ENCODE results near the gene FAM89A.
"Not testable (repeated sequence)": the region's sequence is repeated elsewhere in the genome, so short reads cannot be mapped to it uniquely, and the experiment has no call there.

FAM89A gene

DNA sequence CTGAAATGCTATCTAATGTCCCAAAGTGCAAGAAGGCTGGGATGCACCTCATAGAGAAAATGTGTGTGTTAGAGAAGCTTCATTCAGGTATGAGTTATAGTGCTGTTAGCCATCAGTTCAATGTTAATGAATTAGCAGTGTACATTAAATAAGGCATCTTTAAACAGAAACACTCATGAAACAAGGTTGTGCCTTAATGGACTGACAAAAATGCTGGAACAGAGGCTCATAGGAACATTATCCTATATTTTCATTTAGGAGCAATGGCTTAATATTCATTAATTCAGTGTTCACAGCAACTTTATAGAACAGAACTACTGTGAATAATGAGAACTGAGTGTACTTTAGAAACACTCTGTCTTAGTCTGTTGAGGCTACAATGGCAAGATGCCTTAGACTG is 15.2 kb upstream of the FAM89A start:
- DNase-seq = no peak

- DNase-seq = peak; percentile 54 to 69 (median 56)
Observed at GRCh38 chr1:231053493-231054162, 13.6 kb upstream of the FAM89A start.

GRCh38 chr1:231052777-231053176 is 12.7 kb upstream of the FAM89A start:
- DNase-seq = no peak

DNA sequence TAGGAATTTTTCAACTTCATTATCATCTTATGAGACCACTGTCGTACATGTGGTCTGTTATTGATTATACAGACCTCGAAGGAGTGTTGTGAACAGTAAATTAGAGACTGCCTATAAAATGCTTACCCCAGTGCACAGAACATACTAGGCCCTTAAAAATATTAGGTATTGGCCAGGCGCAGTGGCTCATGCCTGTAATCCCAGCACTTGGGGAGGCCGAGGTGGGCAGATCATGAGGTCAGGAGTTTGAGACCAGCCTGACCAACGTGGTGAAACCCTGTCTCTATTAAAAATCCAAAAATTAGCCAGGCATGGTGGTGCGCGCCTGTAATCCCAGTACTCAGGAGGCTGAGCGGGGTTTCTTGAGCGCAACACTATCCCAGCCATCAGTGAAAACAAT is 10.9 kb upstream of the FAM89A start:
- not testable (repeated sequence) for DNase-seq

DNA sequence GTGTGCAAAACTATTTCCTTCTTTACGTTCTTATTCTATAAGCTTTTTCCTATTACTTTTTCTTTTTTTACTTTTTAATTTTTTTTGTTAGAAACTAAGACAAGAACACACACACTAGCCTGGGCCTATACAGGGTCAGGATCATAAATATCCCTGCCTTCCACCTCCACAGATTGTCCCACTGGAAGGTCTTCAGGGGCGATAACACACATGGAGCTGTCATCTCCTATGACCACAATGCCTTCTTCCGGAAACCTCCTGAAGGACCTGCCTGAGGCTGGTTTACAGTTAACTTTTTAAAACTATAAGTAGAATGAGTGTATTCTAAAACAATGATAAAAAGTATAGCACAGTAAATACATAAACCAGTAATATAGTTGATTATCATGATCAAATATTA is 10.3 kb upstream of the FAM89A start:
- no peak for DNase-seq

GRCh38 chr1:231049121-231049979 is 9.3 kb upstream of the FAM89A start:
- DNase-seq = peak; percentile 14 to 62 (median 40)

GRCh38 chr1:231048419-231048818 is 8.4 kb upstream of the FAM89A start:
- DNase-seq = not testable (repeated sequence)

DNA sequence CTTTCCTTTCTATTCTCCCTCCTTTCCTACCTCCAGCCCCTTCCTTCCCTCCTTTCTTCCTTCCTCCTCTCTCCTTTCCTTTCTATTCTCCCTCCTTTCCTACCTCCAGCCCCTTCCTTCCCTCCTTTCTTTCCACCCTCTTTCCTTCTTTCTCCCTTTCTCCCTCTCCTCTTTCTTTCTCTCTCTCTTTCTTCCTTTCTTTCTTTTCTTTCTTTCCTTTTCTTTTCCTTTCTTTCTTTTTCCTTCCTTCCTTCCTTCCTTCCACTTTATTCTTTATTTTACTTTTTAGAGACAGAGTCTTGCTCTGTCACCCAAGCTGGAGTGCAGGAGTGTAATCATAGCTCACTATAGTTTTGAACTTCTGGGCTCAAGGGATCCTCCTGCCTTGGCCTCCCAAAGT is 7.5 kb upstream of the FAM89A start:
- DNase-seq = not testable (repeated sequence)

GRCh38 chr1:231046730-231047395 is 6.8 kb upstream of the FAM89A start:
- no peak for DNase-seq

- not testable (repeated sequence) for DNase-seq
Observed at GRCh38 chr1:231045921-231046729, 6.1 kb upstream of the FAM89A start.

DNA sequence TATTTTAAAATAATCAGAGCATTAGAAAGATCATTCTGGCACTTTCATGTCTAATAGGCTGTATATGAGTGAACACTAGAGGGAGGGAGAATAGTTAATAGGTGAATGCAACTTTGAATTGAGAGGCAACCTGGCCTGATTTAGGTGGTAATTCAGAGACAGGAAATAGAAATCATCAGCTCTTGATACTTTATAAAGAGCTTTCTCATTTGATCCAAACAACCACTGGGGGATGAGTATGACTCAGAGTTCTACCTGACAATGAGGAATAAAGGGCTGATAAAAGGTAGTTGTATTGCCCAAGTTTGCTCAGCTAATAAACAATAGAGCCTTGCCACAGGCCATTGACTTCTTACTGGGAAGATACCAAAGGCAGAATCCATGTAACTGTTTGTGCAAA is 5.2 kb upstream of the FAM89A start:
- no peak for DNase-seq

DNA sequence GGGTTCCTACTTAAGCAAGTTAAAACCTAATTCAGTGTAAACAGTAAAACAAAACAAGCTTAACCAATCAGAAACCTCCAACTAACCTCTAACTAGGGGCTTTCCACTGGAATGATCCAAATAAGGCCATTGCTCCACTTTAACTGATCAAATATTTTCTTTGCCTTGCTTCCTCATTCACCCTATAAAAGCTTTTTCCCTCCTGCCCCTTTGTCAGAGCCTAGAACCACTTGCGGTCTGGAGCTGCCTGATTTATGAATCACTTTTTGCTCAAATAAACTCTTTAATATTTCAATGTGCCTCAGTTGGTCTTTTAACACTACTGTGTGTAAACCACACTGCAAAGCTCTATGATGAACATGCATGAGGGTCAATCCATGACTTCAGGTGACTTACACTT is 4.5 kb upstream of the FAM89A start:
- no peak for DNase-seq

DNA sequence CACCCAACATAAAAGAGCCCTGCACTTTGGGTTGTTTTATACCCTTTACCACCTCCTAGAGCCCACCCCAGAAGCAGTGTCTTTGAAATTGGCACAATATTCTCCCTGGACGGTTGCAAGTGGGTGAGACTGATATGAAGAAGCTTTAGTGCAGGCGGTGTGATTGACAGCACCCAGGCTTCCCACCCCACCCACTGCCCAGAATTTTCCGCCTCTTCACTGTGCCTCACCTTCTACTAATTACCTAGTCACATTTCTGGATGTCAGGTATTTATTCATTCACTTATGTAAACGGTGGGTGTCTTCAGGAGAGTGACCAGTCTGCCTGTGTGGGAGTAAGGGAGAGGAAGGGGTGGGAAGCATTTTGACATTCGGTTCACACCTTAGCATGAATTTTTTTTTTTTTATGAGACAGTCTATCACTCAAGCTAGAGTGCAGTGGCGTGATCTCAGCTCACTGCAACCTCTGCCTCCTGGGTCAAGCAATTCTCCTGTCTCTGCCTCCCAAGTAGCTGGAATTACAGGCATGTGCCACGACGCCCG is 1.7 kb upstream of the FAM89A start:
- DNase-seq = no peak

GRCh38 chr1:231040800-231041718 is 1.0 kb upstream of the FAM89A start:
- DNase-seq = no peak

DNA sequence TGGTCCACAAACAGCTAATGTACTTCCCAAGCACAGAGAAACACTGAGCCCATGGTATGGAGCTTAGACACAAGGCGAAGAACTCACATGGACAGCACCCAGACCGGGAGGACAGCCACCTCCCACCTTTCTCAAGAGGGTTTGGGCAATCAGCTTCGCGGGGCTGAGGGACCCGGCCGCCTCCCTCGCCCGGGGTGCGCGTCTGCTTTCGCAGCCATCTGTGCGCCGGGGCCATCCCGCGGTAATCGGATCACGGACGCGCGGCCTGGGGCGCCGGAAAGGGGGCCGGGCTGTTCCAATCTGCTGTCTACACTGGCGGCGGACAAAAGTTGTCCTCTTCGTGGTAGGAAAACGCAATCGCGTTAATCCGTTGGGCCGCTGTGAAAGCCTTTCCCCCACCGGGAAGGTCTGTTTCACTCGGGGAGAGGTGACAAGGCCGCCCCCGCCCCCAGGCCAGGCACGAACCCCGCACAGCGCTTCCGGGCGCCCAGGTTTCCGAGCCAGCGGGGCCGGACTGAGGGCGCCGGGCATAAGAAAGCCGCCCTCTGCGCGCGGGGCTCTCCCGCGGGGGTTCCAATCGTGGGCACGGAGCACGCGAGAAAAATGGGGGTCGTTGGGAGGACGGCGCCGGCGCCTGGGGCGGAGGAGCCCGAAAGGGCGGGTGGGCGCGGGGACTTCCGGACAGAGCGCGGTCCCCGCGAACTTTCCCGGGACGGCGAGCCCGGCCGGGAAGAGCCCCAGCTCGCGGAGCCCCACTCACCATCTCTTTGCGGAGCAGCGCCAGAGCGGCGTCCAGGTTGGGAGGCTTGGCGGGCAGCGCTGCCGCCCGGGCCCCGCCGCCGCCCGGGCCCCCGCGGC is 664 bp downstream of the FAM89A start:
- peak; percentile 44 to 68 (median 47) for DNase-seq

DNA sequence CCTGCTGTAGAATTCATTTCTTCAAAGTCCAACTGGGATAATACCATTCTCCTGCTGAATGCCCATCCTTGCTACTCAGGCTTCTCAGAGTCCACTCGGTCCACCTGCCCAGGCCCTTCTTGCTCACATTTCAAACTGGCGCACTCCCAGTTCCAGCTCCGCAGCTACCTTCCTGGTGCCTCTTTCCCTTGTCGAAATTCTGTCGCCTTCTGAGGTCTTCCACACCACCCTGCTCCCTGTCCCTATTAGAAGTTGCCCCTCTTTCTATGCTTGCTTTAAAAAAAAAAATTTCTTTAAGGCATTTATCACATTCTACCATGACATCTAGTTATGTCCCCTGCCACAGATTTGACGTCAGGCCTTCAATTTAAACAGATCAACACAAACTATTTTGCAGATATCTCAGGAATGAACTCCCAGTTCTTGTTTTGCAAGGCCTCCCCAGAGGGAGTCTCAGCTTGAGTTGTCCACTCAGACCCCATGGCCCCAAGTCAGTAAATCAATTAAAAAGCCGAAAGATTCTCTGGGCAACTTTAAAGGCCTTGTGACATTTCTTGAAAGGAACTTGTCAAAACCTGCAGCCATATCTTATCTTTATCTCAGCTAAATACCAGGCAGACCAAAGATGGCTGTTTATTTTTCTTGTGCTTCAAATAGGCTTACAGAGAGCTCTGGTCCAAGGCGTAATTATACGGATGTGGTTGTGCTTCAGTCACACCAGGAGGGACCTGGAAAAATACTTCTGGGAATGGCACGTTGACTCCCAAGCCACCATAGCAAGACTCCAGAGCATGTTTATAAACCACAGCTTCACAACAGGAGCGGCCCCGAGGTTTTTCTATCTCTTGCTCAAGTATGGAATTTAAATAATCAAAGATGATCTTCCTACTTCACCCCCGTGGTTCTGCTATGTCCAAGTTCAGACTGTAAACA is 2.2 kb downstream of the FAM89A start:
- DNase-seq = no peak

- peak; percentile 66 to 77 (median 66) for DNase-seq
Observed at GRCh38 chr1:231036416-231036815, 3.6 kb downstream of the FAM89A start.

GRCh38 chr1:231035799-231036198 is 4.3 kb downstream of the FAM89A start:
- no peak for DNase-seq

GRCh38 chr1:231032963-231033362 is 7.1 kb downstream of the FAM89A start:
- peak in 1 of 3 donors; percentile 35 for DNase-seq
